HG03175 (cell line): ENCODE measurements around the gene ACTL8.
"Not testable (repeated sequence)": the region's sequence is repeated elsewhere in the genome, so short reads cannot be mapped to it uniquely, and the experiment has no call there.

Experiments
- ATAC-seq: cut with Tn5 transposase; IDR thresholded peaks from one replicate; pipeline ENCODE4 v1.9.1; 2021; ENCODE audit warnings: mild to moderate bottlenecking, moderate library complexity; ENCODE audit not compliant: unreplicated experiment

ACTL8 gene

DNA sequence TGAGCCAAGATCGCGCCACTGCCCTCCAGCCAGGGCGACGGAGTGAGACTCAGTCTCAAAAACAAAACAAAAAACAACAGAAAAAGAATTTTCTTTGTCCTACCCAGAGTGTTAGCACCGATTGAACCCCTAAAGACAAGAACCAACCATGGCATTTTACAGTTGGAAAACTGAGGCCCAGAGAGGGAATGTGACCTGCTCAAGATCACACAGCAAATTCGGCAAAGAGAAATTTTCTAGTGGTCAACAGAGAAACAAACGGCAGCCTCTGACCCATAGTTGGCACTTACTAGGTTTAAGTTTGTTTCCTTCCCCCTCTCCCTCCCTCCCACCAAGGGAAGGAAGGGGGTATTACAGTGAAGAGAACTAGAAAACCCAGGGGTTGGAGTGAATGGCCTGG is 20.5 kb upstream of the ACTL8 start:
- no peak for ATAC-seq

DNA sequence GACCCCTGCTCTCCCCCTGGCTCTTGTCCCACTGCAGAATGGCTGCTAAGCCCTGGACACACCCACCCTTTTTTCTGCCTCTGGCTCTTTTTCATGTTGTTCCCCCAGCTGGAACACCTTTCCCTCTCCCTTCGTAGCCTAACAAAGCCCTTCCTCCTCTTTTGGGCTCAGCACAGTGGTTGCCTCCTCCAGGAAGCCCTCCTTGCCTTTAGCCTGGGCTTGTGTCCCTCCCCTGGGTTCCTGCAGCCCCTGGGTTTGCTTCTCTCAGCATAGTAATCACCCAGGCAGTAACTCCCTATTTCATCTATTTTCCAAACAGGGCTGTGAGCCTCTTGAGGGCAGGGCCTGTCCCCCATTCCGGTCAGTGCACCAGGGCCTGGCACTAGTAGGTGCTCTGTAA is 19.8 kb upstream of the ACTL8 start:
- ATAC-seq: no peak

DNA sequence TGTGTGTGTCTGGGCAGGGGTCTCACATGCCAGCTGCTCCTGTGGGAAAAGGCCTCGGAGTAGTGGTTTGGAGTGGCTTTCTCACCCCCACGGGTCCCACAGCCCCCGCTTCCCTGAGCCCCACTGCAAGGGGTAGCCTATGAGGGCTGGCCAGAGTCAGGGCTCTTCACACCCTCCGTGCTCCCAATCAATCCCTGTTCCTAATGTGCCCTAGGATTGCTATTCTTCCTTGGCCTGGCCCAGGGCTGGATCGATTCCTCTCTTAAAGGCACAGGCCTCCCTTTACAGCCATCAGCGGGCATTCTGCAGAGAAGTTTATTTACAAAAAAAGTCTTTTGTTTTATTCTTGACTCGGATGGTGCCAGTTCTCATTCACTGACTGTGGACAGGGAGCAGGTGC is 19.3 kb upstream of the ACTL8 start:
- ATAC-seq: no peak

DNA sequence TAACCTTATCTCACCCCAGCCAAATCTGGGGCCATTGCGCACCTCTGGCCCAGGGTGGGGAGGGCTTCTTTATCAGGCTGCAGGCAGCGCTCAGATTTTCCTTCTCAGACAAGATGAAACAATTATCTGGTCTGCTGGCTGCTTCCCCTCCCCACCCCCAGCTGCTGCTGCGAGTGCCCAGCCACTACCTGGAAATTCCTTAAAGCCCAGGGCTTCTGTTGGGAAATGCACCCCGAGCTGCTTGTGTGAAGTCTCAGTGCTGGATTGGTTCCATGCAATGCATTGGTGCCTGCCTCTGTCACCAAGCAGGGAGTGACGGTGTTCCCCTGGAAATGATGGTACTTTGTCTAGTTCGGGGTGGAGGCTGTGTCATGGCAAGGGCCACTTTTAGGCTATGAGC is 18.5 kb upstream of the ACTL8 start:
- ATAC-seq: no peak

DNA sequence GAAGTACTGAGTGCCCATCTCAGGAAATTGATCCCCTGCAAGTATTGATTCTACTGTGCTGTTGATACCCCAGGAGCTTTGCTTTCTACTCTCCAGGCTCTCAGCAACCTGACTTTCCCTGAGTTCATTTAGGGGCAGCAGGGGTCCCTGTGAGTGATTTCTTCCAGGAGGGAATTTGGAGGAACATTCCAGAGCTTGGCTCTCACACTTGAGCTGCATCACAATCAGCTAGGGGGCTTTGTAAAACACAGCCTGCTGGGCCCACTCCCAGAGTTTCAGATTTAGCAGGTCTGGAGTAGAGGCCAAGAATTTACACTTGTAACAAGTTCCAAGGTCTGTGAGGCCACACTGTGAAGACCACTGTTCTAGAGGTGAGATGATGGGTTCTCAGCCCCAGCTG is 16.1 kb upstream of the ACTL8 start:
- ATAC-seq: no peak

DNA sequence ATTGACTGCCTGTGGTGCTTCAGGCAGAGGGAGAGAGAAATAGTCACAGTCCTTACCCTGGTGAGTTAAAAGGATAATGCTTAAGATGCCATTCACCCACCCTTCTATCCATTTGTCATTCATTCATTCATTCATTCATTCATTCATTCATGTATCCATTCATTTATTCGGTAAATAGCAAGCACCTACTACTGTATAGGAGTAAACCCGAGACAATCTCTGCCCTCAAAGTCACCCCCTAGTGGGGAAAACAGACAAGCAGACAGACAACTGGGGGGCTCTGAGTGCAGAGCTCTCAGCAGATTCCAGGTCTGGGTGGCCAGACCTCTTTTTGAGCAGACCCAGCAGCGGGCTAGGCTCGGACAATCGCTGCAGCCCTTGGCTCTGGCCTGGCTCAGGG is 14.1 kb upstream of the ACTL8 start:
- ATAC-seq: no peak

DNA sequence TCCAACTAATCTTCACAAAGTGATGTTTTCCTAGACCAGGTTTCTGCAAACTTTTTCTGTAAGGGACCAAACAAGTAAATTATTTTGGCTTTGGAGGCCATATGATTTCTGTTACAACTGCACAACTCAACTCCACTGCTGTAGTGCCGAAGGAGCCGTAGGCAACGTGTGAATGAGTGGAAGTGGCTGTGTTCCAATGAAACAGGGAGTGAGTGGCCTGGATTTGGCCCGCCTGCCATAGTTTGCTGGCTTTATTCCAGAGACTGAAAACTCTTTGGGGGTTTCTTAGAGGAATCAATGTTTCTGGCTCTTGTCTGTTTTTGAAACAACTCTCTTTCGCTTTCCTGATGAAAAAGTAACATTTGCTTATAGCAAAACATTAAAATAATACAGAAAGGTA is 12.6 kb upstream of the ACTL8 start:
- no peak for ATAC-seq

DNA sequence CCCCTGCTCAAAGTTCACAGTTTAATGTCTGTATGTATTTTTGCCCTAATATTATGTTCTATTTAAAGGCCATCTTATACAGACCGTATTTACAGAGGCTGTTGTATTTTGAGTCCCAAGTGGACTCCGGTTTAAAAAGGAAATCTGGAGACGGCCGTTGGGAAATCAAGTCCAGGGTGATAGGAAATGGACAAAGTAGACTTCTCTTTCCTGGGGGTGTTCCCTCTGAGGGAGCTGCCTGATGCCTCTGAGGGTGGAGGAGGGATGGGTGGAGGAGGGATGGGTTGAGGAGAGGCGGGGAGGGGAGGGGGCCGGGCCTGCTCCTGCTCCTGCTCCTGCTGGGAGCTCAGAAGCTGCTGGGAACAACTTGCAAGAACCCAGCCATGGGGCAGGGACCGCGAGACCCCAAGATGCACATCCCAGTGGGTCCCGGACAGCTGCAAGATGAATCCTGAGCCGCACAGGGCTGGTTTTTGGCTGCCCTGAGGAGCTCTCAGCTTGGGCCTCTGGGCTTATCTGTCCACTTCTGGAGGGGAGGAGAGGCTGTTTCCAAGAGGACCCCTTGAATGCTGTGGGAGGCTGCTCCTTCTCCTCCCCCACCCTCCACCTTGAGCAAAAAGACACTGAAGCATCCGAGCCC is 12.0 kb upstream of the ACTL8 start:
- no peak for ATAC-seq

DNA sequence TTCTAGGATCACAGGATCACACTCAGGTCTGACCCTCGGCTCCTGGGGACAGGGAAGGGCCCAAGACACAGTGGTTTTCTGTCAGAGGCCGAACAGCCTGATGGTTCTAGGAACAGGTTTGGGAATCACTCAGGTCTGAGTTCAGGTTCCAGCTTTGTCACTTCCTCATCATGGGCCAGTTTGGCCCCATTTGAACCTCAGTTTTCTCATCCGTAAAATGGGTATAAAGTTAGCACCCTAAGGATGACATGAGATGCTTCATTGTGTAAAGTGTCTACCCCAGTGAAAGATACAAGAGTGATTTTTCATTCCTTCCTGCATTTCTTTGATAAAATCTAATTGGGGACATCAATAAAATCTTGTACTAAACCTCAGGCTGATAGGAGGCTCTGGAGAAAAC is 11.2 kb upstream of the ACTL8 start:
- no peak for ATAC-seq

DNA sequence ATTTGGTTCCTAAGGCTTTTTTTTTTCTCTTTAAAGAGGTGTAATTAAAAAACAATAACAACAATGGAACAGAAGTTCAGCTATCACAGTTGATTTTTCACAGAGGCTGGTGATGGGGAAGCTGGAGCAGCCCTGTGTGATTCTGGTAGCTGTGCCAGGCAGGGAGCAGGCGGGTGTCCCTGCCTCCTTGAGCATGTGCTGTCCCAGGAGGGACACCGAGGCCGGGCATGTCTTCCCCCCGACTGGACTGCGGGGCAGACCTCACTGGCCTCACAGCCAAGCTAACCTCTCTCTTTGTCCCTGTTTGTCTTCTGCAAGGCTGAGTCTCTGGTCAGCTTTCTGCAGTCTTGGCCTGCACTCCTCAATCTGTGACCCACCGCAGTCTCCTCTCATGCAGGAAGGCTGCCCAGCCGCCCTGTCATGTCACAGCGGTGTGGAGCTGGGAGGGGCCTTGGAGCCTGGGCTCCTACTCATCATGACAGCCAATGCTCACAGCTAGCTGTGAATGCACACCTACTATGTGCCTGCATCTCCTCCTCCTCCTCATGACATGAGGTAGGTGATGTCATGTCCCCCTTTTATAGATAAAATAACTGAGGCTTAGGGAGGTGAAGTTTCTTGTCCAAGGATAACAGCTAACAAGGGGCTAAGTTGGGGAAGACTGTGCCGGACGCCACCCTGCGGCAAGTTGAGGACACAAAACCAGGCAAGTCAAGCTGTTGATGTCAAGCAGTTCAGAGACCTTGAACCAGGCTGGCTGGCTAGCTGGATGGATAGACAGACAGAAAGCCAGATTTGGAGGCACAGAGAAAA is 10.3 kb upstream of the ACTL8 start:
- ATAC-seq: no peak

DNA sequence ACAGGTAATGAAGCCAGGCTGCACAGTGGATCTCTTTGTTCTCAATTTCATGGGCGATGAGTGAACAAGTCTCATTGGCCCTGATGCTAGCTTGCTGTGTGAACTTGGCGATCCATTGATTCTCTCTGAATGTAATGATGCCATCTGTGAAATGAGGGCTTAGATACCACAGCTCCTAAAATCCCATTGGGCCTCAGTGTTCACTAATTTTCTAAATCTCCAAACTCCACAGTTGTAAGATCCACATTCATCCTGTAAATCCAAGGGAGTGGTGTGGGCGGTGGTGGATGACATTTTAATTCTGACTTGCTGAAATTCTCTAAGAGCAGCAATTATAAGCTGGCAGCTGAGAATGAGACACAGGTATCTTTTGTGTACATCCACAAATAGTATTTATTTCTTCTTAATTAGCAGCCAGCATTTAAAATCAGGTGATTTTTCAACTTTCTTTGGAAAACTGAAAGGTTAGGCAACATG is 9.6 kb upstream of the ACTL8 start:
- no peak for ATAC-seq

DNA sequence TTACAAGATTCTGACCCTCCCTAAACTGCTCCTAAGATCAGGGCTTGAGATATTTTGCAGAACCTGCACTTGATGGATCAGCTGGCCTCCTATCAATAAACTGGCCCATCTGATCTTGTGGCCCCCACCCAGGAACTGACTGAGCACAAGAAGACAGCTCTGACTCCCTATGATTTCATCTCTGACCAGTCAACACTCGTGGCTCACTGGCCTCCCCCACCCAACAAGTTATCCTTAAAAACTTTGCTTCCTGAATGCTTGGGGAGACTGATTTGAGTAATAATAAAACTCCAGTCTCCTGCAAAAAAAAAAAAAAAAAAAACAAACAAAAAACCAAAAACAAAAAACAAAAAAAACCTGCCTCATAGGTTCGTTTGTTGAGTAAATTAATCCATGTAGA is 8.9 kb upstream of the ACTL8 start:
- ATAC-seq: not testable (repeated sequence)

DNA sequence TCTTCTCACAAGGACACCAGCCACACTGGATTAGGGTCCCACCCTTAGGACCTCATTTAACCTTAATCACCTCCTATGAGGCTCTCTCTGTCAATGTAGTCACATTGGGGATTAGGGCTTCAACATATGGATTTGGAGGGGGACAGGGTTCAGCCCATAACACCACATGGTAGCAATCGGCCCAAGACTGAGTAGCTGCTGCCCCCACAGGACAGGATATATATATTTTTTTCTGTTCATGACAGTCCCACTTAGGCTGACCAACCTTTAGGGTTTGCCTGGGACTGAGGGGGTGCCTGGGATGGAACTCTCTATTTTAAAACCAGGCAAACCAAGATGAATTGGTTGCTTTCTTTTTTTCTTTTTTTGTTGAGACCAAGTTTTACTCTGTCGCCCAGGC is 8.2 kb upstream of the ACTL8 start:
- ATAC-seq: no peak

DNA sequence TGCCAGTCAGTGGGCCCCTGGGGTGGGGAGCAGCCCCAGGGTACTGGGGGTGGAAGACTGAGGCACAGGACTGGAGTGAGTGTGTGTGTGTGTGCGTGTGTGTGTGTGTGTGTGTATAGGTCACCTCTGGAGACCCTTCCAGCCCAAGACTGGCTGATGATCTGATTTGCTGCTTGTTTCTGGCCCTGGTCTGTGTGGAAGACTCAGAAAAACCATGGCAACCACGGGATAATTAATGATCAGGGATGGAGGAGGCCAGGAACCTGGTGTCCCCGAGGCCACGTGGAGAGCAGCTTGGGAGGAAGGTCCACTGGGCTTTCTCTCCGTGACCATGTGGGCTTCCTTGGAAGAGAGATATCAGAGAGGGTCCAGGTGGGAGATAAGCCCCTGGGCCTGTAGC is 4.8 kb upstream of the ACTL8 start:
- no peak for ATAC-seq

DNA sequence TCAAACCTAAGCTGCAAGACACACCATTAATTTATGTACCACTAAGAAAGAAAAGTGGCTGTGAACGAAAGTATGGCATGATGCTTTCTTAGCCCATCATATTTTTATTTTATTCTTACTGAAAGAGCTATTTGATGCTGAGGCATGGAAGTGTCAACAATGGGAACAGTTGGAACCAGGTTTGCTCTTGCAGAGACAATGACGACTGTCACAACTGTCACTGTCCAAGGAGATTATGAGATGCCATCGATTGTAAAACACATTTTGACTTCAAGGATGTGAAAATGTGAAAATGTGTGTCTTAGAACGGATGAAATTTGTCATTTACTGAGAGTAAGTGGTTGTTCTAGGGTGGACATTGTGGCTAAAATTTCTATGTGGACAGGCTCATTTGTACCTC is 2.8 kb upstream of the ACTL8 start:
- ATAC-seq: no peak

DNA sequence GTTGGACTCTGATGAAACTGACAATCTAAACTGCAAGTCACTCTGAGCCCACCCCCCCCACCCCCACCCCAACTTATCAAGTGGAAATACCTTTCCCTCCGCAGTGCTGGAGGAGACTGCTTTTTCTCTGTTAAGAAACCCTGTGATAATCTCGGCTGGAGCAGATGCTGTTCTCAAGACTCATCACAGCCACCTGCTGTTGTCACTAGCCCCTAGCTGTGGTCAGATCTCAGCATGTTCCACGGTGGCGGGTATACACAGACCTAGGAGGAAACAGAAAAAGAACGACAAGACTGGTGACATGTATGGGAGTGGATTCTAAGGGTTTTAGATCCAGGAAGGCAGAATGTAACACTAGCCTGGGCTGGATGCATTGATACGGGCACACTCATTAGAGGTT is 2.3 kb downstream of the ACTL8 start:
- ATAC-seq: no peak

DNA sequence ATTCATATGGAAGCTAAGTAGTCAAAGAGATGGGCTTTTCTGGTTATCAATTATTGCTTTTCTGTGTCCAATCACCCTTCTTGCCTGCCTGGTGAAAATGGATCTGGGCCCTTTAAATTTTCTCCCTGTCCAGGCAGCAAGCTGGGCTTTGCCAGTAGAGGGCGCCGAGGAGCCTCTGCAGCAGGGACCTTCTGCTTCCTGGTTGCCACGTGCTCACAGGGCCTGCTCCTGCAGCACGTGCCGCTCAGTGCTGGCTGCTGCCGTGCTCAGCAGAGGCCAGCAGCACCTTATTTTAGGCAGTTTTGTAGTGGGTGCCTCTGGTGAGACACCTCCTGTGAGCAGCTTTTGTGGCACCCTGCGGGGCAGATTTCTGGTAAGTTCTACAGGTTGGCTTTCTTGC is 4.0 kb downstream of the ACTL8 start:
- no peak for ATAC-seq

DNA sequence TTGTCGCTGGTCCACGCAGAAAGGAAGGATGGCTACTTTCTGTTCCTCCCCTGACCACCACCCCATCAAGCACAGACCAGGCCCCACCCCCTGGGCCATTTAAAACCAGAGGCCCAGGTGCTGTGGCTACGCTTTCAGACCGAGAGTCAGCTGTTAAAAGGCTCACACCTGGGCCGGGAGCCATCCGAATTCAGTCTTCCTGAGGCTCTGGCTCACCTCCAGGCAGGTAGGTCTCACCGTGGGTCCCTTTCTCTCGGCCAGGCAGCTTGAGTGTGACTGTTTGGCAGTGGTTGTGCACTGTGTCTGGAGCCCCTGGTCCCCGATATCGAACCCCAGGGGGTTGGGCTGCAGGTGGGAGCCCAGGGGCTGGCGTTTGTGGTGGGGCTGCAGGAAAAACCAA is 7.2 kb downstream of the ACTL8 start:
- no peak for ATAC-seq

DNA sequence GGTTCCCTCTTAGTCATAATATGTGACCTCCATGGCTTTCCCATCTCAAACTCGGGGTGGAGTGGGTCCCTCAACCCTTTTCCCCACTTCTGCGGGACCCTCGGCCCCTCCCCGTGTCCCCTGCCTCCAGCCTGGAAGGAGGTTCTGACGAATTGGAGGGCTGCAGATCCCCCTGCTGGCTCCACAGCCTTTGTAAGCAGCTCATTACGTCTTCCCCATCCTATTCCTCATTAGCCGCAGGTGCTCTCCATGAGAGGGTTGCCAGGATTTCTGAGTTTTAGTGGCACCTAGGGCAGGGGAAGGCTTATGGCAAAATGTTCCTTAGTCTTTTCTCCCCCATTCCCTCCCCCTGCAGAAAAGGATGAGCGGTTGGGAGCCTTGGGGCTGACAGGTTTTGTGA is 8.3 kb downstream of the ACTL8 start:
- ATAC-seq: no peak

DNA sequence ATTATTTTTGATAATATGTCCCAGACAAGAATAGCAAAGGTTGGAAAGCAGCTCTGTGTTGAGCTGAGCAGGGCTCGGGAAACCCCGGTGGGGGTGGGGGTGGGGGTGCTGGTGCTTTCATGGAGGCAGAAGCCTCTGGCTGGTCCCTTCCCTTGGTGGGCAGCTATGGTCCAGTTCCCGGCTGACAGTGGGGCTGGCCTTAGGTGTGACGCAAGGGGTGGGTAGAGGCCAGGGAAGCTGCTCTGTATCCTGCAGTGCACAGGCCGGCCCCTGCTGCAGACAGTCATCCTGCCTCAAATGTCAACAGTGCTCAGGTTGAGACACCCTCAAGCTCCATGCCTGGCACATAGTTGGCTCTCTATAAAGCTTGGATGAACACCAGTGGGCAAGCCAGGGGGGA is 8.9 kb downstream of the ACTL8 start:
- ATAC-seq: no peak

DNA sequence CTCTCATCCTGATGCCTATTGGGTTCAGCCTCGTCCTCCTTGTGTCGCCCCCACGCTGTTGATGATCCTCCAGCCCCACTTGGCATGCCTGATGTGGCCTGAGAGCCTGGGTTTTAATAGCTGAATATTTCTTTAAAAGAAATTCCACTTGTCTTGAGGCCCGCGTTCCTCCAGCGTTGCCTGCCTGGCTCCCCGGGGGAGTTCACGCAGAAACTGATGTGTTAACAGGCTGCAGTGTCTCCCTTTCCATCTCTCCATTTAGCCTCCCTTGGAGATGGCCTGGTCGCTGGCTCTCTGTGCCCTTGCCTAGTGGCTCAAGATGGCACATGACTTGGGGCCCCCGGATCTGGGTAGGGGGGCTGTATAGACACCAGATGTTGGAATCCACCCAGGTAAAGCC is 9.5 kb downstream of the ACTL8 start:
- ATAC-seq: no peak
